Kidney epithelial cell (primary cell): ENCODE results near the gene ZBED1. TPM values are rescaled to one million over a fixed set of nuclear protein-coding genes. Genes with fewer than 3 reads are reported as not detected.

Experiments used
- DNase-seq: peaks from one replicate; pipeline ENCODE4 v3.0.0-alpha.2; 2010; ENCODE audit warnings: low read depth
- H3K27me3 ChIP-seq: 2 replicates; pipeline ENCODE4 v1.6.0; 2011; ENCODE audit warnings: low read length; ENCODE audit not compliant: control insufficient read depth, insufficient read depth
- H3K36me3 ChIP-seq: 2 replicates; pipeline ENCODE4 v1.5.1; 2011; ENCODE audit warnings: low read length; ENCODE audit not compliant: control insufficient read depth, insufficient read depth
- H3K4me3 ChIP-seq: 2 replicates; pipeline ENCODE4 v1.5.1; 2011; ENCODE audit warnings: low read depth, mild to moderate bottlenecking, control low read depth, low read length
- total RNA-seq: library from RNA; depleted of rRNA; stranded (reverse); fragments of >200 nt; gene quantifications from 2 replicates; pipeline ENCODE4 v1.2.3, GENCODE V29; 2015
- TF ChIP-seq, protein P1 (sequence below): IDR thresholded peaks from 2 replicates; pipeline ENCODE4 v1.5.1; 2011; ENCODE audit warnings: mild to moderate bottlenecking, moderate library complexity, low read length, control low read depth, inconsistent platforms; ENCODE audit not compliant: insufficient read depth, poor library complexity, severe bottlenecking

ZBED1 gene
- 42.8 and 48.3 TPM in 2 replicates for total RNA-seq

DNA sequence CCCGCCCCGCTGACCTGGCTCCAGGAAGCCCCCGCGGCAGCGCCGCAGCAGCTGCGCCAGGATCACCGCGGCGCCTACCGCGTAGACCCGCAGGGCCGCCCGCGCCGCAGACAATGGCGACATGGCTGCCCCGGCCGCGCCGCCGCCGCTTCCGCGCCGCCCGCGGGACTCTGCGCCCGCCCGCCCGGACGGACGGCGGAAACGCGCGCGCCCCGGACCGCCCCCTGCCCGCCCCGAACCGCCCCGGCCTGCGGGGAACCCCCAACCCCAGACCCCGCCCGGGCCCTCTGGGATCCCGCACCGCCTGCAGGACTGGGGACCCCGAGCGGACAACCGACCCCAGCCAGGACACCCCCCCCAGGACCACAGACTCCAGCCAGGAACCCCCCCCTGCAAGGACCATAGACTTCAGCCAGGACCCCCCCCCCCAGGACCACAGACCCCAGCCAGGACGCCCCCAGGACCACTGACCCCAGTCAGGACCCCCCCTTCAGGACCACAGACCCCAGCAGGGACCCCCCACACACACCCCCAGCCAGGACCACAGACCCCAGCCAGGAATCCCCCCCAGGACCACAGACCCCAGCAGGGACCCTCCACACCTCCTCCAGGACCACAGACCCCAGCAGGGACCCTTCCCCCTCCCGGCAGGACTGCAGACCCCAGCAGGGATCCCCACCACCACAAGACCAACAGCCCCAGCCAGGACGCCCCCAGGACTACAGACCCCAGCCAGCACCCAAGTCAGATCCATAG lies at the start of gene ZBED1, which contains the start of gene DHRSX:
ZBED1 (minus strand) TSS at position 174 of the 756 bp plus-strand sequence. CDS start 10,257 bp downstream, outside the sequence.
DHRSX (minus strand) TSS at position 174 of the 756 bp plus-strand sequence; CDS start at position 123, 51 bp downstream.
- Histone ChIP-seq H3K27me3 (no peaks in the 10 kb centered on the region), H3K36me3 (no peaks in the 10 kb centered on the region), H3K4me3 (peak within 1 kb of the TSS; percentile 86)
- TF ChIP-seq, protein P1, sequence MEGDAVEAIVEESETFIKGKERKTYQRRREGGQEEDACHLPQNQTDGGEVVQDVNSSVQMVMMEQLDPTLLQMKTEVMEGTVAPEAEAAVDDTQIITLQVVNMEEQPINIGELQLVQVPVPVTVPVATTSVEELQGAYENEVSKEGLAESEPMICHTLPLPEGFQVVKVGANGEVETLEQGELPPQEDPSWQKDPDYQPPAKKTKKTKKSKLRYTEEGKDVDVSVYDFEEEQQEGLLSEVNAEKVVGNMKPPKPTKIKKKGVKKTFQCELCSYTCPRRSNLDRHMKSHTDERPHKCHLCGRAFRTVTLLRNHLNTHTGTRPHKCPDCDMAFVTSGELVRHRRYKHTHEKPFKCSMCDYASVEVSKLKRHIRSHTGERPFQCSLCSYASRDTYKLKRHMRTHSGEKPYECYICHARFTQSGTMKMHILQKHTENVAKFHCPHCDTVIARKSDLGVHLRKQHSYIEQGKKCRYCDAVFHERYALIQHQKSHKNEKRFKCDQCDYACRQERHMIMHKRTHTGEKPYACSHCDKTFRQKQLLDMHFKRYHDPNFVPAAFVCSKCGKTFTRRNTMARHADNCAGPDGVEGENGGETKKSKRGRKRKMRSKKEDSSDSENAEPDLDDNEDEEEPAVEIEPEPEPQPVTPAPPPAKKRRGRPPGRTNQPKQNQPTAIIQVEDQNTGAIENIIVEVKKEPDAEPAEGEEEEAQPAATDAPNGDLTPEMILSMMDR: no peak
- no peak for DNase-seq

DNA sequence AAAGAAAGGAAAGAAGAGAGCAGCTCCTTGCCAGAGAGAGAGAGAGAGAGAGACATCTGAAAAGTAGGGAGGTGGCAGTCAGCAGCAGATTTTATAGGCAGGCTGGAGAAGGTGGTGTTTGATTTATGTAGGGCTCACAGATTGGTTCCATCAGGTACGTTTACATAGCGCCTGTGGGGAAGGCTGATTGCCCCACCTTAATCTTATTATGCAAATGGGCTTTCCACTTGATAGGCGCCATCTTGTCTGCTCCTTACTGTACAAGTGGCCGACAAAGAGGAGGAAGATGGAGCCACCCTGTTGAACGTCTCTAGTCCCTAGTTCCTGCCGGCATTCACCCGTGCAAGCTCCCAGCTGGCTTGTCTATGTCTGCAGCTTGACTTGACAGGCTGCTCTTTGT lies 49.1 kb upstream of the ZBED1 start:
- Histone ChIP-seq H3K4me3 (no peak overlapping the region), H3K36me3 (no peaks in the 10 kb centered on the region), H3K27me3 (peaks cover 2% of the 10 kb centered on the region)
- TF ChIP-seq, protein P1: no peak
- DNase-seq: no peak

DNA sequence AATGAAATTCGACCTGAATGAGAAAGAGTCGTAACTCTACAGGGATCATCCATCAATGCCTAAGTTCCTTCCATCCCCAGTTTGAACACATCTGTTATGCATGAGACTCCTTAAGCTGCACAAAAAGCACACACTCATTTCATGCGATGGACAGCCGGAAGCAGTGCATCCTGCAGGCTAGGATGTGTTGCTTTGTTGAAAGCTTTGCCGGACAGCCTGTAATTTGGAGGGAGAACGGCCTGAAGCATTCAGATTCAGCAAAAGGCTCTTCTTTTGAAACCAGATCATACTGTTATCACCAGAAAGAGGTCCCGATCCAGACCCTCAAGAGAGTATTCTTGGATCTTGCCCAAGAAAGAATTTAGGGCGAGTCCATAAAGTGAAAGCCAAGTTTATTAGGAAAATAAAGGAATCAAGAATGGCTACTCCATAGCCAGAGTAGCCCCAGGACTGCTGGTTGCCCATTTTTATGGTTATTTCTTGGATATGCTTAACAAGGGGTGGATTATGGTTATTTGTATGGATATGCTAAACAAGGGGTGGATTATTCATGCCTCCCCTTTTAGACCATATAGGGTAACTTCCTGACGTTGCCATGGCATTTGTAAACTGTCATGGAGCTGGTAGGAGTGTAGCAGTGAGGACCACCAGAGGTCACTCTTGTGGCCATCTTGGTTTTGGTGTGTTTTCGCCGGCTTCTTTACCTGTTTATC lies 48.1 kb upstream of the ZBED1 start:
- Histone ChIP-seq H3K27me3 (peaks cover 2% of the 10 kb centered on the region), H3K36me3 (no peaks in the 10 kb centered on the region), H3K4me3 (no peak overlapping the region)
- TF ChIP-seq, protein P1: no peak
- no peak for DNase-seq

DNA sequence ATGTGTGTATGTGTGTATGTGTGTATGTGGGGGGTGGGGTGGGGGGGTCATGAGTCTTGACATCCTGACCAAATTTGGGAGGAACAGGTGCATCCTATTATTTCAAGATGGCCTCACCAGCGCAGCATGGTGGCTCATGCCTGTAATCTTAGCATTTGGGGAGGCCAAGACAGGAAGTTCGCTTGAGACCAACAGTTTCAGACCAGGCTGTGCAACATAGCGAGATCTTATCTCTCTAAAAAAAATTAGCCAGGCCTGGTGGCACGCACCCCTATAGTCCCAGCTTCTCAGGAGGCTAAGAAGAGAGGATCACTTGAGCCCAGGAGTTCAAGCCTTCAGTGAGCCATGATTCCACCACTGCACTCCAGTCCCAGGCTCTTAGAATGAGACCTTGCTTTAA lies 47.0 kb upstream of the ZBED1 start:
- TF ChIP-seq, protein P1: no peak
- no peaks in the 10 kb centered on the region for H3K36me3 ChIP-seq
- DNase-seq: no peak

DNA sequence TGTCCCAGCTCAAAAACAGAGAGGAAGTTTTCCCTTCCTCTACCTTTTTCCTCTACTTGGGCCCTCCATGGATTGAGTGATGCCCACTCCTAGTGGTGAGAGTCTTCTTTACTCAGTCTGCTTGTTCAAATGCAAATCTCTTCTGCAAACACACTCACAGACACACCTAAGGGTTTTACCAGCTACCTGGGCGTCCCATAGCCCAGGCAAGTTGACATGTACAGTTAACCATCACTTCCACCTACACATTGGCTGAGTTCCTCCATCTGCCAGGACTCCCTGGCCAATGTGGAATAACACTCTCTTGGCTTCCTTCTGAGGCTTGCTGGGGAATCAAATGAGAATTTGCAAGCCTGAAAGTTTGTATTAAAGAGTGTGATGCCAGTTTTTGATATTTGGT lies 45.7 kb upstream of the ZBED1 start:
- DNase-seq: no peak
- Histone ChIP-seq H3K4me3 (no peak overlapping the region), H3K27me3 (peaks cover 2% of the 10 kb centered on the region), H3K36me3 (no peaks in the 10 kb centered on the region)
- TF ChIP-seq, protein P1: no peak

More for the DNA sequence above, 47.0 kb upstream of the ZBED1 start:
- H3K4me3 ChIP-seq: no peak overlapping the region
- peaks cover 2% of the 10 kb centered on the region for H3K27me3 ChIP-seq
